ENCODE measurements around the gene PIEZO1. TPM values are rescaled to one million over a fixed set of nuclear protein-coding genes. Genes with fewer than 3 reads are reported as not detected.

Gene PIEZO1
- total RNA-seq, 6 experiments from 2014 or later = 48.9 to 91.9 (median 64.4) TPM

- Histone ChIP-seq H3K4me1 (peaks cover 0 to 54% (median 24%) of the 10 kb centered on the region in 4 donors), H3K9me3 (no peaks in the 10 kb centered on the region), H3K36me3 (no peaks in the 10 kb centered on the region), H3K4me3 (no peak overlapping the region), H3K27me3 (no peaks in the 10 kb centered on the region), H3K27ac (peak overlapping the region; percentile 8 to 79 (median 75))
- ATAC-seq (peak; percentile 57 to 76 (median 70)), DNase-seq (peak; percentile 73 to 84 (median 80))
- intact Hi-C loops (cut with DNase I) = no loop called here
- 37% methylated on average over 4 of the region's 14 CpGs for WGBS (ENCODE audit: insufficient coverage, low coverage, low lambda C conversion rate, missing lambda C conversion rate)
- TF ChIP-seq CTCF (IDR thresholded peaks at IDR 0.05) = peak in 3 of 4 donors; percentile 18 to 25 (median 25)
- no peak for TF ChIP-seq POLR2A (IDR thresholded peaks at IDR 0.05)
These were observed 21.4 kb downstream of the PIEZO1 start for GRCh38 chr16:88763502-88764053.

- no CpG with 5 or more reads among the region's 10 CpGs for WGBS (ENCODE audit: insufficient coverage, low coverage, low lambda C conversion rate, missing lambda C conversion rate)
- DNase-seq = peak in 1 of 3 donors; percentile 75
- H3K36me3 ChIP-seq = no peaks in the 10 kb centered on the region
- no peak overlapping the region for H3K4me3 ChIP-seq
- peak overlapping the region; percentile 8 to 79 (median 75) for H3K27ac ChIP-seq
- peaks cover 0 to 50% (median 26%) of the 10 kb centered on the region in 4 donors for H3K4me1 ChIP-seq
- ATAC-seq = no peak
- intact Hi-C loops (cut with DNase I) = no loop called here
- H3K9me3 ChIP-seq = no peaks in the 10 kb centered on the region
- no peaks in the 10 kb centered on the region for H3K27me3 ChIP-seq
- TF ChIP-seq POLR2A (IDR thresholded peaks at IDR 0.05) = no peak
These were observed 22.1 kb downstream of the PIEZO1 start for GRCh38 chr16:88762941-88763340.

- Histone ChIP-seq H3K9me3 (no peaks in the 10 kb centered on the region), H3K27ac (peak overlapping the region in 1 of 3 donors; percentile 75), H3K36me3 (no peaks in the 10 kb centered on the region), H3K4me3 (no peak overlapping the region), H3K27me3 (no peaks in the 10 kb centered on the region), H3K4me1 (peaks cover 0 to 44% (median 23%) of the 10 kb centered on the region in 4 donors)
- WGBS (ENCODE audit: insufficient coverage, low coverage, low lambda C conversion rate, missing lambda C conversion rate) = no CpG with 5 or more reads among the region's 16 CpGs
- DNase-seq = no peak
- intact Hi-C loops (cut with DNase I) = no loop called here
- no peak for ATAC-seq
- TF ChIP-seq CTCF (IDR thresholded peaks at IDR 0.05) (no peak), POLR2A (IDR thresholded peaks at IDR 0.05) (no peak)
These were observed 22.7 kb downstream of the PIEZO1 start for GRCh38 chr16:88762258-88762870.

- peaks cover 0 to 44% (median 23%) of the 10 kb centered on the region in 4 donors for H3K4me1 ChIP-seq
- TF ChIP-seq POLR2A (IDR thresholded peaks at IDR 0.05) = no peak
- no peak for TF ChIP-seq CTCF (IDR thresholded peaks at IDR 0.05)
- H3K27me3 ChIP-seq = no peaks in the 10 kb centered on the region
- ATAC-seq (no peak), DNase-seq (no peak)
- H3K4me3 ChIP-seq = no peak overlapping the region
- no peaks in the 10 kb centered on the region for H3K36me3 ChIP-seq
- intact Hi-C loops (cut with DNase I) = no loop called here
- WGBS (ENCODE audit: insufficient coverage, low coverage, low lambda C conversion rate, missing lambda C conversion rate) = no CpG with 5 or more reads among the region's 10 CpGs
- H3K27ac ChIP-seq = no peak overlapping the region
- H3K9me3 ChIP-seq = no peaks in the 10 kb centered on the region
These were observed 23.2 kb downstream of the PIEZO1 start for GRCh38 chr16:88761830-88762229.

GRCh38 chr16:88761143-88761534, 23.9 kb downstream of the PIEZO1 start:
- Histone ChIP-seq H3K27ac (no peak overlapping the region), H3K9me3 (no peaks in the 10 kb centered on the region), H3K4me3 (no peak overlapping the region), H3K36me3 (no peaks in the 10 kb centered on the region), H3K4me1 (peaks cover 0 to 44% (median 23%) of the 10 kb centered on the region in 4 donors), H3K27me3 (no peaks in the 10 kb centered on the region)
- TF ChIP-seq POLR2A (IDR thresholded peaks at IDR 0.05) (no peak), CTCF (IDR thresholded peaks at IDR 0.05) (no peak)
- DNase-seq (no peak), ATAC-seq (no peak)
- WGBS (ENCODE audit: insufficient coverage, low coverage, low lambda C conversion rate, missing lambda C conversion rate) = 20% methylated on average over 1 of the region's 11 CpGs
- intact Hi-C loops (cut with DNase I) = no loop called here

All from right lobe of liver (tissue), 6 donors.